Fibroblast of skin of left quadriceps (primary cell): ENCODE results near the gene RABGAP1.

Source experiments
- DNase-seq, 2 experiments: peaks; one replicate each; pipeline ENCODE4 v3.0.0-alpha.2; 2013; ENCODE audit warnings: low read depth in 2 of 2

RABGAP1 gene

GRCh38 chr9:123111427-123112014 is 170.7 kb downstream of the RABGAP1 start:
- no peak for DNase-seq

GRCh38 chr9:123112015-123112975 is 171.5 kb downstream of the RABGAP1 start:
- DNase-seq: no peak

GRCh38 chr9:123113185-123113584 is 172.4 kb downstream of the RABGAP1 start:
- DNase-seq: no peak

- no peak for DNase-seq
Observed at GRCh38 chr9:123115146-123115913, 174.5 kb downstream of the RABGAP1 start.

- no peak for DNase-seq
Observed at GRCh38 chr9:123116036-123116435, 175.2 kb downstream of the RABGAP1 start.

GRCh38 chr9:123119566-123119965 is 178.7 kb downstream of the RABGAP1 start:
- DNase-seq: peak in 1 of 2 experiments; percentile 9

GRCh38 chr9:123120131-123120530 is 179.3 kb downstream of the RABGAP1 start:
- DNase-seq: no peak

- no peak for DNase-seq
Observed at GRCh38 chr9:123120953-123121352, 180.1 kb downstream of the RABGAP1 start.

- no peak for DNase-seq
Observed at GRCh38 chr9:123121457-123121856, 180.6 kb downstream of the RABGAP1 start.

- no peak for DNase-seq
Observed at GRCh38 chr9:123127512-123128075, 186.8 kb downstream of the RABGAP1 start.

GRCh38 chr9:123128591-123128990 is 187.8 kb downstream of the RABGAP1 start:
- no peak for DNase-seq

- DNase-seq: no peak
Observed at GRCh38 chr9:123129423-123129822, 188.6 kb downstream of the RABGAP1 start.

GRCh38 chr9:123131258-123131657 is 190.4 kb downstream of the RABGAP1 start:
- DNase-seq: peak; percentile 39 to 44

- DNase-seq: no peak
Observed at GRCh38 chr9:123131993-123132392, 191.2 kb downstream of the RABGAP1 start.

- no peak for DNase-seq
Observed at GRCh38 chr9:123132696-123133095, 191.9 kb downstream of the RABGAP1 start.

GRCh38 chr9:123135430-123135829 is 194.6 kb downstream of the RABGAP1 start:
- DNase-seq: no peak

GRCh38 chr9:123138163-123138562 is 197.3 kb downstream of the RABGAP1 start:
- no peak for DNase-seq

GRCh38 chr9:123149067-123149466 is 208.2 kb downstream of the RABGAP1 start:
- no peak for DNase-seq

GRCh38 chr9:123150708-123151503 is 210.1 kb downstream of the RABGAP1 start:
- no peak for DNase-seq
